ENCODE measurements around the gene BUD13.
A peak's percentile ranks its signal among the peaks of the same experiment; 100 is the strongest.

The BUD13 gene

DNA sequence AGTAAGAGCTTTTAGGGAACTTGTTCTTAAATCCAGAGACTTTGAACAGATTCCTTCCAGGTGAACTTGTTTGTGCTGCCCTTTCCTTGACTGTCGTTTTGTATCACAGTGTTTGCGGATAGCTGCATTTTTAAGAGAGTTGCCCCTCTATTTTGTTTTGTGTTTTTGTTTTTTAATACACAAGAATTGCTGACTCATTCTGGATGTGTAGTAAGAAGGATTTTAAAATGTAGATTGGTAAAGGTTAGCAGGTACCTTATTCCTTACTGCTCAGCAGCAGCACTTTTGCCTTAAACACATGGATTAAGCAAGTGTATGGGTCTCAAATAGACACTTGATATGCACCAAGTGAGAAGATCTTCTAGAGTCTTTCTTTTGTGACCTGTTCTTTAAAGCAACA, 27.8 kb upstream of the BUD13 start:
- no peaks in the 10 kb centered on the region for H3K9me3 Mint-ChIP-seq
- H3K27me3 Mint-ChIP-seq (ENCODE audit: low read depth) = peaks cover 39% of the 10 kb centered on the region
- H3K36me3 Mint-ChIP-seq (ENCODE audit: low read depth) = no peaks in the 10 kb centered on the region
- no peak overlapping the region for H3K27ac Mint-ChIP-seq
- no peak overlapping the region for H3K4me3 Mint-ChIP-seq
- H3K4me1 Mint-ChIP-seq (ENCODE audit: low read depth) = no peaks in the 10 kb centered on the region

DNA sequence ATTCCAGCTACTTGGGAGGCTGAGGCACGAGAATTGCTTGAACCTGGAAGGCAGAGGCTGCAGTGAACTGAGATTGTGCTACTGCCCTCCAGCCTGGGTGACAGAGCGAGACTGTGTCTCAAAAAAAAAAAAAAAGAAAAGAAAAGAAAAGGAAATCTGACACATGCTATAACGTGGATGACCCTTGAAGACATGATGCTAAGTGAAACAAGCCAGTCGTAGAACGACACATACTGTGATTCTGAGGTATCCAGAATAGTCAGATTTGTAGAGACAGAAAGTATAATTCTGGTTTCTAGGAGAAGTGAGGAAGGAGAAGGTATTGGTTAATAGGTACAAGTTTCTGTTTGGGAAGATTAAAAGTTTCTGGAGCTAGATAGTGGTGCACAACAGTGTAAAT, 25.6 kb upstream of the BUD13 start:
- no peaks in the 10 kb centered on the region for H3K4me1 Mint-ChIP-seq (ENCODE audit: low read depth)
- no peak overlapping the region for H3K4me3 Mint-ChIP-seq
- H3K36me3 Mint-ChIP-seq (ENCODE audit: low read depth) = no peaks in the 10 kb centered on the region
- no peaks in the 10 kb centered on the region for H3K9me3 Mint-ChIP-seq
- H3K27me3 Mint-ChIP-seq (ENCODE audit: low read depth) = peaks cover 41% of the 10 kb centered on the region
- H3K27ac Mint-ChIP-seq = no peak overlapping the region

DNA sequence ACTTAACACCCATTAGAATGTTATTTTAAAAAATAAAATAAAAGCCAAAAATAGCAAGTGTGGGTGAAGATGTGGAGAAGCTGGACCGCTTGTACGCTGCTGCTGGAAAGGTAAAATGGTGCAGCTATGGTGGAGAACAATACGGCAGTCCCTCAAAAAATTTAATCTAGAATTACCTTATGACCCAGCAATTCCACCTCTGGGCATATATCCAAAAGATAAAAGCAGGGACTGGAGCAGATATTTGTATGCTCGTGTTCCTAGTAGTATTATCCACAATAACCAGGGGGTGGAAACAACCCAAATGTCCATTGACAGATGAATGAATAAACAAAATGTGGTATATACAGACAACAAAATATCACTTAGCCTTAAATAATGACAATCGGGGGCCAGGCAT, 25.0 kb upstream of the BUD13 start:
- H3K27me3 Mint-ChIP-seq (ENCODE audit: low read depth) = peaks cover 39% of the 10 kb centered on the region
- no peak overlapping the region for H3K27ac Mint-ChIP-seq
- H3K36me3 Mint-ChIP-seq (ENCODE audit: low read depth) = no peaks in the 10 kb centered on the region
- no peaks in the 10 kb centered on the region for H3K4me1 Mint-ChIP-seq (ENCODE audit: low read depth)
- no peak overlapping the region for H3K4me3 Mint-ChIP-seq
- no peaks in the 10 kb centered on the region for H3K9me3 Mint-ChIP-seq

DNA sequence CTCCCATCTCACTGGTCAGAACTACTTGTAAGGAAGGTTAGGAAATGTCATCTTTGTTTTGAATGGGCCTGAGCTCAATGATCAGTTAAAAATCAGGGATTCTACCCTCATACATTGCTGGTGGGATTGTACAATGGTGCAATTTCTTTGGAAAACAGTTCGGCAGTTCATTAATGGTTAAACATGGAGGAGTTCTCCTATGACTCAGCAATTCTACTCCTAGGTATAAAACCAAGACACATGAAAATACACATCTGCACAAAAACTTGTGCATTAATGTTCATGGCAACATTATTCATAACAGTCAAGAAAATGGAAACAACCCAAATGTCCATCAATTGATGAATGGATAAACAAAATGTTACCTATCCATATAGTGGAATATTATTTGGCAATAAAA, 23.8 kb upstream of the BUD13 start:
- peaks cover 29% of the 10 kb centered on the region for H3K27me3 Mint-ChIP-seq (ENCODE audit: low read depth)
- no peak overlapping the region for H3K4me3 Mint-ChIP-seq
- H3K36me3 Mint-ChIP-seq (ENCODE audit: low read depth) = no peaks in the 10 kb centered on the region
- no peaks in the 10 kb centered on the region for H3K9me3 Mint-ChIP-seq
- no peak overlapping the region for H3K27ac Mint-ChIP-seq
- no peaks in the 10 kb centered on the region for H3K4me1 Mint-ChIP-seq (ENCODE audit: low read depth)

DNA sequence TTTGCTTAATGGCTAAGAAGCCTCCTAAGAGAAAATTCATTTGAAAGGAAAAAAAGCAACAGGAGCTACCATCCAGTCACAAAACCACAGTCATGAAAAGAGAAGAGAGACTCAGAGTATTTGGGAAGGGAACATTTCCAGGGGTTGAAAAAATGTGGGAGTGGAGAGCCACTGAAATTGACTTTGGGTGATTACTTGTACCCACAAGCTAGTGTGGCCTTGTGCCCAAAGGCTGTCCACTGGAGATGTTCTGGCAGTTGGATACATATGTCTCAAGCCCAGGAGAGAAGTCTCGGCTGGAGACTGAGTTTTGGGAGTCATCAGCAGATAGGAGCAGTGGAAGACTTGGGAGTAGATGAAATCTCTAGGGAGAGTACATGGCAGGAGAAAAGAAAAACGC, 22.1 kb upstream of the BUD13 start:
- no peak overlapping the region for H3K4me3 Mint-ChIP-seq
- no peak overlapping the region for H3K27ac Mint-ChIP-seq
- peaks cover 3% of the 10 kb centered on the region for H3K4me1 Mint-ChIP-seq (ENCODE audit: low read depth)
- peaks cover 21% of the 10 kb centered on the region for H3K27me3 Mint-ChIP-seq (ENCODE audit: low read depth)
- H3K36me3 Mint-ChIP-seq (ENCODE audit: low read depth) = no peaks in the 10 kb centered on the region
- no peaks in the 10 kb centered on the region for H3K9me3 Mint-ChIP-seq

DNA sequence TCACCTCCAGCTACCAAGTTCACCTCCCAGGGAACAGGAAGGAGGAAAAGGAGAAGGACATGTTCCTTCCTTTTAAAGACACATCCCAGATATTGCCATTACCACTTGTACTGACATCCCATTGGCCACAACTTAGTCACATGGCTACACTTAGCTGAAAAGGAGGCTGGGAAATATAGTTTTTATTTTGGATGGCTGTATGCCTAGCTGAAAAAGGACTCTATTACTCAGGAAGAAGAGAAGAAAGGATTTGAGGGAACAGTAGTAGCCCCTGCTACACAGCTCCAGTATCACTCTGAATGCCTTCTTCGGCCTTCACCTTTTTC, 20.9 kb upstream of the BUD13 start:
- no peak overlapping the region for H3K27ac Mint-ChIP-seq
- peaks cover 11% of the 10 kb centered on the region for H3K27me3 Mint-ChIP-seq (ENCODE audit: low read depth)
- no peak overlapping the region for H3K4me3 Mint-ChIP-seq
- peaks cover 3% of the 10 kb centered on the region for H3K4me1 Mint-ChIP-seq (ENCODE audit: low read depth)
- H3K9me3 Mint-ChIP-seq = no peaks in the 10 kb centered on the region
- H3K36me3 Mint-ChIP-seq (ENCODE audit: low read depth) = no peaks in the 10 kb centered on the region

DNA sequence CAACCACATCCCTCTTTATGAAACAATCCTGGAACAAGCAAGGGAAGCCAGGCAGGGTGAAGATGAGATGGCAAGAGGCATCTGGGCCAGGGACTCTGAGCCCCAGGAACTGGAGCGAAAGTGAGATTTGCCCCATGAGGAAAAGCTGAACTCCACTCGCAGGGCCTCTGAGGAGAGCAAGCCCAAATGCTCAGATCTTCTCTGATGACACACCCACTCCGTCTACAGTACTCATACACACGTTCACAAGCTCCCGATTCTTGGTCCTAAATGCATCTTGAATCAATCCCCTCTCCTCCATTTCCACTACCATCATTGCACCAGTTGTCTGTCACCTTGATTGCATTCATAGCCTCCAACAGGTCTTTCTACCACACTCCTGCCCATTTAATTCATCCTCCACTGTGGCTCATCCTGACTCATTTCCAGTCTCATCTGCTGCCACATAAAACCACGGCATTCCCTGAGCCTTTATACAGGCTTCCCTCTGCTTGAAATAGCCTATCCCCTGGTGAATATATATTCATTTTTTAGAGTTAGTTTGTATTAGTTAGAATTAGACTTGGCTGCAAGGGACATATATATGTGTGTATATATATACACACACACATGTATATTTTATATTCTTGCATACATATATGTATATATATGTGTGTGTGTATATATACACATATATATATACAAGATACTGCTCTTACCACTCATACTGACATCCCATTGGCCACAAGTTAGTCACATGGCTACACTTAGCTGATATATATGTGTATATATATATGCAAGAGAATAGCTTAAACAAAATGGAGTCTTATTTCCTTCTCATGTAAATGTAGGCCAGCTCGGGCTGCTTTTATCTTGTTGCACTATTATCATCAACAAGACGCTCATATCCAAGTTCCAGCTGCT, 20.3 kb upstream of the BUD13 start:
- H3K27ac Mint-ChIP-seq = no peak overlapping the region
- H3K4me3 Mint-ChIP-seq = no peak overlapping the region
- no peaks in the 10 kb centered on the region for H3K9me3 Mint-ChIP-seq
- peaks cover 7% of the 10 kb centered on the region for H3K27me3 Mint-ChIP-seq (ENCODE audit: low read depth)
- H3K4me1 Mint-ChIP-seq (ENCODE audit: low read depth) = peaks cover 8% of the 10 kb centered on the region
- H3K36me3 Mint-ChIP-seq (ENCODE audit: low read depth) = no peaks in the 10 kb centered on the region

DNA sequence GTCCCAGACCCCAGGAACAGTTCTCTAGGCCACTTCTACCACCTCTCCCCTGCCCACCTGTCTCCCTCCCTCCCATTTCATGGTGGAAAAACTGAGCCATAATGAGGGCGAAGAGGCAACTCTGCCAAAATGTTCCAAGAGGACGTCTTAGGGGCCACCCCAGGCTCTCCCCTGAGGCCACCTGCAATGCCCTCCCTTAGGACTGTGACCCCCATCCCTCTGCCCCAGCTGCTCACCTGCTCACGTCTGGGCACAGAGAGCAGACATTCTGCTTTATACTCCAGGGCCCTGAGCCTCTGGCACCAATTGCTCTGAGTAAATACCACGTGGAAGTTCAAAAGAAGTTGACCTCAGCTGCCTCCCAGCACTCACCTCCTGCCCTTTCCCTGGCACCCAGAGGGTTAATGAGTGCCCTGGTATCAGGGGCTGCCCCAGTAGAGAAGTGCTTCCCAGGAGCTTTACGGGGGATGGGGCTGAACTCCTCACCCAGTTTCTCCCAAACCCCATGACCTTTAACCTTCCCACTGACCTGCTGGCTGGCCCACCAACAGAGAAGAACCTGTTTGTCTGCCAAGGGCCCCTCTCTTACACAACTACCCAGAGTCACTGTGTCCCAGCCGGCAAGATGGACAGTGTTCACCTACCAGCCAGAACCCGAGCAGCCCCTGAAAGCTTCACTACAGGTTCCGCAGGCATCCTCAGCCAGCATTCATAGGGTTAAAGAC, 19.5 kb upstream of the BUD13 start:
- Mint-ChIP-seq H3K9me3 (no peaks in the 10 kb centered on the region), H3K27me3 (ENCODE audit: low read depth) (peaks cover 7% of the 10 kb centered on the region), H3K4me3 (no peak overlapping the region), H3K36me3 (ENCODE audit: low read depth) (peaks cover 4% of the 10 kb centered on the region), H3K4me1 (ENCODE audit: low read depth) (peaks cover 9% of the 10 kb centered on the region), H3K27ac (no peak overlapping the region)

DNA sequence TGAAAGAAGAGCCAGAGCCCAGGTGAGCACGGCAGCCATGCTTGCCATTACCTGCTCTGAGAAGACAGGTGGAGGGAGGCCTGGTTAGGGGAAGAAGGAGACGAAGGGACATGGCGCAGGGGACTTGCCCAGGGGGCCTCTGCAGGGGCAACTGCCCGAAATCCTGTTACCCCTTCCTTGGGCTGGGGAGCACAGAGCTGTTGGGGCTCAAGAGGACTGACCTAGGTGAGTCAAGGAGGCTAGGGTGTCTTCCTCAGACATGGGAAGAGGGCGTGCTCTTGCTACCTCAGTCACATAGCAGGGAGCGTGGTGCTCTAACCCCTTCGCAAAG, 19.0 kb upstream of the BUD13 start, which contains the start of gene APOA5:
Gene APOA5 (minus strand): TSS at position 67 of the 331 bp plus-strand sequence. CDS start 19 bp downstream, at position 48.
- Mint-ChIP-seq H3K27me3 (ENCODE audit: low read depth) (peaks cover 7% of the 10 kb centered on the region), H3K4me3 (no peak within 1 kb of the TSS), H3K27ac (no peak within 1 kb of the TSS), H3K9me3 (no peaks in the 10 kb centered on the region), H3K4me1 (ENCODE audit: low read depth) (peaks cover 15% of the 10 kb centered on the region), H3K36me3 (ENCODE audit: low read depth) (peaks cover 9% of the 10 kb centered on the region)

DNA sequence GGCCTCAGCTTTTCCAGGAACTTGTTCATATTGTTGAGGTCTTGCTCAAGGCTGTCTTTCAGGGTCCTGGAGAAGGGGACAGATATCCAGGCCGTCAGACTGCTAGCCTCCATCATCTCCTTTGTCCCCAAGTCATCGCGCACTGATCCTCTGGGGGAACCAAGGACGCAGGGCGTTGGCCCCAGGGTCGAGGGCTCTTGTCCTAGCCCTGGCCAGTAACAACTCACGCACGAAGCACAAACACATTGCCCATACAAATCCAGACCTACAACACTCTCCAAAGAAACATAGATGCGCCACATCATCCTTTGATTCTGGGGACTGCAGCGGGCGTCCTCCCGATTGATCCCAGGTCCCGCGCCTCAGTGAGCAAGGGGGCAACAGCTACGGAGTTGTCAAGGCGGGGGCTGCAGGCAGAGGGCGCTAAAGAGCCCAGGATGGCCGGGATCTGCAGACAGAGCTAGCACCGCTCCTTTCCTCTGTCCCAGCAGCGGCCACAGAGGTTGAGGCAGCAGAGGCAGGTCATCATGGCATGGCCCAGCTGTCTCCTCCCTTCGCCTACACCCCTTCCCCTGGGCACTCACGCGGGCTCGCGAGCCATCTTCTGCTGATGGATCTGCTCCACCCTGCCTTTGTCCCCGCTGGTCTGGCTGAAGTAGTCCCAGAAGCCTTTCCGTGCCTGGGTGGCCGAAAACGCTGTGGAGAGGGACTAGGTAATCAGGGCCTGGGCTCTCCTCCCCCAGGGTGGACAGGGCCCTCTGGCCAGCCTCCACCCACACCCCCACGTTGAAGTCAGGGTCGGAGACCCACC, 18.4 kb upstream of the BUD13 start:
- peaks cover 12% of the 10 kb centered on the region for H3K36me3 Mint-ChIP-seq (ENCODE audit: low read depth)
- peaks cover 20% of the 10 kb centered on the region for H3K4me1 Mint-ChIP-seq (ENCODE audit: low read depth)
- no peak overlapping the region for H3K4me3 Mint-ChIP-seq
- no peak overlapping the region for H3K27ac Mint-ChIP-seq
- H3K9me3 Mint-ChIP-seq = no peaks in the 10 kb centered on the region
- peaks cover 7% of the 10 kb centered on the region for H3K27me3 Mint-ChIP-seq (ENCODE audit: low read depth)

DNA sequence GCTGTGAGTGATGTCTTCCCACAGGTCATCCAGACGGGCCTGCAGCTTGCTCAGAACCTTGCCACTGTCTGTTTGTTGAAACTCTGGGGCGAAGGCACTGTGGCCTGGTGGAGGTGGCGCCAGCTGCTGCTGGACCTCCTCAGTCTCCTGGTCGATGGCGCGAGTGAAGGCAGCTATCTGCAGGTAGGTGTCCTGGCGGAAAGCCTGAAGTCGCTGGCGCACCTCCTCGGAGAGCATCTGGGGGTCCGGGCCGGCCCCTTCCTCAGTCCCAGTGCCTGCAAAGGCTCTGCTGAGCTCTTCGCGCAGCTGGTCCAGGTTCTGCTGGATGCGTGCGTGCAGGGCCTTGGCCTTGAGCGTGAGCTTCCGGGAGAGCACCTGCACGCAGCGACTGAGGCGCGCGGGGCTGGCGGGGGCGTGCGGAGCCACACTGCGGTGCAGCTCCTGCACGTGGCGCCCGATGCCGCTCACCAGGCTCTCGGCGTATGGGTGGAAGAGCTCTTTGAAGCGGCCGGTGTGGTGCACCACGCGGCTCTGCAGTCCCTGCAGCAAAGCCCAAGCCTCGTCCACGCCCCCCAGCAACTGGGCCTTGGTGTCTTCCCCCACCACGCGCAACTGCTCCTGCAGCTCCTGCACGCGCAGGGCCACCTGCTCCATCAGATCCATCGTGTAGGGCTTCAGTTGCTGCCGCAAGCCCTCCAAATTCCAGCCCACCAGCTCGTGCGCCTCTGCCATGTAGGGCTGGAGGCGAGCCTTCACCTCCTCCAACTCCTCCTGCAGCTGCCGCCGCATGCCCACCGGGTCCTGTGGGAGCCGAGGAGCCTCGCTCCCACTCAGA, 17.6 kb upstream of the BUD13 start:
- H3K27me3 Mint-ChIP-seq (ENCODE audit: low read depth) = peaks cover 4% of the 10 kb centered on the region
- H3K9me3 Mint-ChIP-seq = no peaks in the 10 kb centered on the region
- no peak overlapping the region for H3K27ac Mint-ChIP-seq
- peaks cover 18% of the 10 kb centered on the region for H3K36me3 Mint-ChIP-seq (ENCODE audit: low read depth)
- peaks cover 26% of the 10 kb centered on the region for H3K4me1 Mint-ChIP-seq (ENCODE audit: low read depth)
- H3K4me3 Mint-ChIP-seq = no peak overlapping the region

DNA sequence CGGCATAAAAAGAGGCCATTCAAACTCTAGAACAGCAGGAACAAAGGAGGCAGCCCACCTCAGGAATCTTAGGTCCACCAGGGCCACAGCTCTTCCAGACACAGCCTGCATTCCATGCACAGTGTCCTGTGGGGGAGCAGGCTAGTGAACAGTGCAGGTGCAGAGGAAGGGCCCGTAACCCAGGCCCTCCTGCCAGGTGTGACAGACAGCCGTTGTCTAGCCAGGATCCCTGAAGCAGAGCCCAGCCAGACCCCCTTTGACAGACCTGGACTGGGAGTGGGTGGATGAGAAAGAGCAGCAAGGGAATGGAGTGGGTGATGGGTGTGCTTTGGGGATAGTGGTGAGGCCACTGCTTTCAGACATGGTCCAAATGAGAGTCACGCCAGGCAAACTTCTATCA, 16.2 kb upstream of the BUD13 start:
- Mint-ChIP-seq H3K27me3 (ENCODE audit: low read depth) (peaks cover 4% of the 10 kb centered on the region), H3K36me3 (ENCODE audit: low read depth) (peaks cover 32% of the 10 kb centered on the region), H3K4me1 (ENCODE audit: low read depth) (peaks cover 33% of the 10 kb centered on the region), H3K27ac (peak overlapping the region; percentile 86), H3K4me3 (no peak overlapping the region), H3K9me3 (no peaks in the 10 kb centered on the region)

DNA sequence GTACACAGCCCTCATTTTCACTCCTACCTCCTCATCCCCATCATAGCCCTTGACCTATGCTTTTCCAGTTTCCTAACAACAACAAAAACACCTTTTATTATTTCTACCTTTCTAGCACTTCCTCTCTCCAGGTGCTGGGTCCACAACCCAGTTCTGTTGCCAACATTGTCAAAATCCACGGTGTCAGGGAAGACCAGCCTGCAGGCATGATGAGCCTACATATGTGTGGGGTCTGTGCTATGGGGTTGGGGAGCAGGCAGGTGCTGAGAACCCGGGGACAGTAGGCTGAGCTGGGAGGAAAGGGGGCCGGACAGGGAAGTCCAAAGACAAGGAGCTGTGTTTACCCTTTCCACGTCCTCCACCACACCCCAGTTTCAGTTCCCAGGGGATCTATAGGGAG, 15.7 kb upstream of the BUD13 start:
- H3K27ac Mint-ChIP-seq = peak overlapping the region; percentile 86
- H3K9me3 Mint-ChIP-seq = no peaks in the 10 kb centered on the region
- H3K4me1 Mint-ChIP-seq (ENCODE audit: low read depth) = peaks cover 33% of the 10 kb centered on the region
- H3K27me3 Mint-ChIP-seq (ENCODE audit: low read depth) = peaks cover 4% of the 10 kb centered on the region
- peaks cover 34% of the 10 kb centered on the region for H3K36me3 Mint-ChIP-seq (ENCODE audit: low read depth)
- peak overlapping the region; percentile 86 for H3K4me3 Mint-ChIP-seq
